ENCODE data around the gene ZNF530. TPM values are rescaled to one million over a fixed set of nuclear protein-coding genes. Genes with fewer than 3 reads are reported as not detected.
A peak's percentile ranks its signal among the peaks of the same experiment; 100 is the strongest.

The ZNF530 gene
- total and polyA plus RNA-seq, 9 of the 15 experiments (the other 6 are each of a cell fraction or from before 2014, with no cell fraction given) = 0.28 to 5.9 (median 4.0) TPM

DNA sequence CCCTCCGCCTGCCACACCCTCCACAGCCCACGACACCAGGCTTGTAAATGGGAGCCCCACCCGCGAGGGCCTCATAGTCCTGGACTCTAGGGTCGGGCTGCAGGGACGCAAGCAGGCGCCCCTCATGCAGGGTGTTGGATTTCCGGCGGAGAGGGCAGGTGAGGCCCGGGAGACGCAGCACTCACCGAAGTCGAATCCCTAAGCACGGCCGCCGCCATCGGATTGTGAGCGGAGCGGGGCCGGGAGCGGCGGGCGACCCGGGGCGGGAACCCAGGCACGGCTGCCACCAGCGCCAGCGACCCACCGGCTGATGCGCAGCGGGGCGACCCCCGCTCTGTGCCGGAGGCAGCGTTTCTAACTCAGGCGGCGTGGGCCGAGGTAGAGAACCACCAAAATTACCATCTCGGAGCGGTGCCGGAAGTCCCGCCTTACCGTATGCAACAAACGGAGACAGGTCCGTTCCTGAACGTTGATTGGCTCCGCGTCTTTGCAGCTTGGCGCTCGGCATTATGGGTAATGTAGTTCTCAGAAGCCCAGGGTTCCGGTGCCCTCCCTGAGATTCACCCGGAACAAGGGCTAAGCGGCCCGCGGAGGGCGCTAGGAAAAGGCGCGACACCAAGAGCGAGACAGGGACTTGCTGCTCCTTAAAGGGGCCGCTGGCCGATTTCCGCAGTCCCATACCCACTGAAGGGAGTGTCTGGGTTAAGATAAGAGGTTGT lies 21.0 kb upstream of the ZNF530 start, which contains the start of gene ZNF416 (continued):
- peak; percentile 25; the same call in 1 of the 2 replicates for TF ChIP-seq REST (IDR thresholded peaks at IDR 0.05; ENCODE audit: borderline replicate concordance)
- no peak for TF ChIP-seq REST (CRISPR knock-in tag; IDR thresholded peaks at IDR 0.05; ENCODE audit: low read depth)
- no peak for TF ChIP-seq HDAC3 (IDR thresholded peaks at IDR 0.05; ENCODE audit: borderline replicate concordance, partially characterized antibody)
- TF ChIP-seq ZC3H4 (CRISPR knock-in tag; IDR thresholded peaks at IDR 0.05; ENCODE audit: borderline replicate concordance) = no peak
- TF ChIP-seq GABPA (tag; conservative IDR thresholded peaks at IDR 0.05; ENCODE audit: low read depth) = peak; percentile 95
- TF ChIP-seq, protein P1, sequence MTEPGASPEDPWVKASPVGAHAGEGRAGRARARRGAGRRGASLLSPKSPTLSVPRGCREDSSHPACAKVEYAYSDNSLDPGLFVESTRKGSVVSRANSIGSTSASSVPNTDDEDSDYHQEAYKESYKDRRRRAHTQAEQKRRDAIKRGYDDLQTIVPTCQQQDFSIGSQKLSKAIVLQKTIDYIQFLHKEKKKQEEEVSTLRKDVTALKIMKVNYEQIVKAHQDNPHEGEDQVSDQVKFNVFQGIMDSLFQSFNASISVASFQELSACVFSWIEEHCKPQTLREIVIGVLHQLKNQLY (CRISPR knock-in tag; conservative IDR thresholded peaks at IDR 0.05) = no peak
- TF ChIP-seq ZFPM2 (CRISPR knock-in tag; IDR thresholded peaks at IDR 0.05) = no peak
- TF ChIP-seq YY1 (IDR thresholded peaks at IDR 0.05; ENCODE audit: borderline replicate concordance in 1 of 3, control insufficient read depth in 1 of 3, extremely low read depth in 1 of 3, insufficient read depth in 3 of 3, insufficient read length in 1 of 3, insufficient replicate concordance in 2 of 3, low read depth in 1 of 3, low read length in 2 of 3) = peak in 1 of 3 experiments; percentile 36
- no peak for TF ChIP-seq EP400 (IDR thresholded peaks at IDR 0.05)
- no peak for TF ChIP-seq MNT (conservative IDR thresholded peaks at IDR 0.05)
- TF ChIP-seq SMARCC2 (IDR thresholded peaks at IDR 0.05; ENCODE audit: low read depth) = no peak
- TF ChIP-seq HINFP (tag; conservative IDR thresholded peaks at IDR 0.05; ENCODE audit: low read depth) = no peak
- no peak for TF ChIP-seq ZNF778 (CRISPR knock-in tag; IDR thresholded peaks at IDR 0.05)
- no peak for TF ChIP-seq BCOR (IDR thresholded peaks at IDR 0.05)

All from K562 (cell line).